ENCODE data around the gene TRIO.

Gene TRIO

DNA sequence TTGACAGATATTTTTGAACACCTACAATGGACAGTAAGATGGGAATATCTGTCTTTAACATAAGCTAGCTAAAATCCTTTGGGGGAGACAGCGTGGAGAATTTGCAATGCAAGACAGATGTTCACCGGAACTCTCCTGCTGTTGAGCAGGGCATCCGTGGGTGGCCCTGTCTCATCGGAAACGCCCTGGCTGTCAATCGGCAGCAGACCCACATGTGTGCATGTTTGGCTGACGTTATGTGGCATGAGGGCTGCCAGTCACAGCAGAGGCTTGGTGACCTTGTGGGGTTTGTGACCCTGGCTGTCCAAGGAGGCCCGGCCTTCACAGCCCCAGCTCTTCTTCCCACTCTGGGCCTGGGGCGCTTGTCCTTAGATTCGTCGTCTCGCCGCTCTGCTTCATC, 308.7 kb downstream of the TRIO start:
- H3K79me2 ChIP-seq (ENCODE audit: control insufficient read depth, low read length), result no peaks in the 10 kb centered on the region

DNA sequence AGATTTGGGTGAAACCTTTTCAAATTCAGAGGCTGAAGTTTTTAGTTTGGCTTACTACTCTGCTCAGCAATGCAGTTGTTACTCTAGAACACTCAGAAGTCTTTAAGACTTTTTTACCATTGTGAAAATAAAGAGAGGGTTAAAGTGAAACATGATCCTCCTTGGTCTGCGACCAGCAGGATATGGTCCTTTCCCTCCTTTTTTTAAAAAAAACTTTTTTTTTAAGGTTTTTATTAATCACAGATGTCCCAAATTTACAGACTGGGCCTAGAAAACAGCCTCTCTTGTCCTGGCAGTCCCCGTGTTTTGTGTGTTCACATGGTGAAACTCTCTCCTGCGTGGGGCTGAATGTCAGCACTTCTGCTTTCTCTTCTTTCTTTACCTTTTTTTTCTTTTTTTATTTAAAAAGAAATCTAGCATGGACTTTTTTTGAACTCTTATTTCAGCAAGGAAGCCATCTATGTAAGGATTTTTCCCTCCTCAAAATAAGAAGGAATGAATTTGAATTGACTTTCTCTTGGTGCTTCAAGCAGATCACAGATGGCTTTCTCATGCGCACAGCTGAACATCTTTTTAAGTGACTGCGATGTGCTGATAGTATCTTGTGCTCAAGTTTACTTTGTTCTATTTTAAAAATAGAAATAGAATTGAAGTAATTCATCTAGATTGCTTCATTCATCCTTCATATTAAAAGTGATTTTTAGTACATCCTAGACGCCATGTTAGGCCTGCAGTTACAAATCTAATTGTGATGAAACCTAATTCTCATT, 309.7 kb downstream of the TRIO start:
- Histone ChIP-seq H3K9me3 (ENCODE audit: control insufficient read depth, insufficient read depth, low read length) (peaks cover 8% of the 10 kb centered on the region; the same call in 1 of the 2 replicates), H3K4me2 (ENCODE audit: low read length) (no peak overlapping the region), H3K27ac (ENCODE audit: low read depth, low read length) (no peak overlapping the region), H3K9me2 (replicated peaks; ENCODE audit: control insufficient read depth, low read length) (no peaks in the 10 kb centered on the region), H3F3A (ENCODE audit: control insufficient read depth, insufficient read depth) (no peaks in the 10 kb centered on the region), H3K36me3 (ENCODE audit: control insufficient read depth, low read length) (0 out of 2 replicates have a peak, but pooled peaks cover 6% of the 10 kb centered on the region), H4K20me1 (ENCODE audit: control insufficient read depth, insufficient read depth, low read depth, low read length) (no peaks in the 10 kb centered on the region), H3K4me3 (ENCODE audit: low read length) (no peak overlapping the region), H3K4me1 (ENCODE audit: control insufficient read depth, low read length) (no peaks in the 10 kb centered on the region), H3K79me2 (ENCODE audit: control insufficient read depth, low read length) (no peaks in the 10 kb centered on the region), H3K27me3 (ENCODE audit: control insufficient read depth, low read length) (no peaks in the 10 kb centered on the region)
- TF ChIP-seq, protein P1, sequence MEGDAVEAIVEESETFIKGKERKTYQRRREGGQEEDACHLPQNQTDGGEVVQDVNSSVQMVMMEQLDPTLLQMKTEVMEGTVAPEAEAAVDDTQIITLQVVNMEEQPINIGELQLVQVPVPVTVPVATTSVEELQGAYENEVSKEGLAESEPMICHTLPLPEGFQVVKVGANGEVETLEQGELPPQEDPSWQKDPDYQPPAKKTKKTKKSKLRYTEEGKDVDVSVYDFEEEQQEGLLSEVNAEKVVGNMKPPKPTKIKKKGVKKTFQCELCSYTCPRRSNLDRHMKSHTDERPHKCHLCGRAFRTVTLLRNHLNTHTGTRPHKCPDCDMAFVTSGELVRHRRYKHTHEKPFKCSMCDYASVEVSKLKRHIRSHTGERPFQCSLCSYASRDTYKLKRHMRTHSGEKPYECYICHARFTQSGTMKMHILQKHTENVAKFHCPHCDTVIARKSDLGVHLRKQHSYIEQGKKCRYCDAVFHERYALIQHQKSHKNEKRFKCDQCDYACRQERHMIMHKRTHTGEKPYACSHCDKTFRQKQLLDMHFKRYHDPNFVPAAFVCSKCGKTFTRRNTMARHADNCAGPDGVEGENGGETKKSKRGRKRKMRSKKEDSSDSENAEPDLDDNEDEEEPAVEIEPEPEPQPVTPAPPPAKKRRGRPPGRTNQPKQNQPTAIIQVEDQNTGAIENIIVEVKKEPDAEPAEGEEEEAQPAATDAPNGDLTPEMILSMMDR (IDR thresholded peaks at IDR 0.05; ENCODE audit: low read depth, low read length, poor library complexity, severe bottlenecking), result no peak
- no peak for TF ChIP-seq EZH2phosphoT487 (IDR thresholded peaks at IDR 0.05; ENCODE audit: borderline replicate concordance, low read length)

More for the DNA sequence above, 308.7 kb downstream of the TRIO start:
- Histone ChIP-seq H3K27ac (ENCODE audit: low read depth, low read length) (no peak overlapping the region), H3K4me1 (ENCODE audit: control insufficient read depth, low read length) (no peaks in the 10 kb centered on the region), H3K4me3 (ENCODE audit: low read length) (no peak overlapping the region), H3F3A (ENCODE audit: control insufficient read depth, insufficient read depth) (no peaks in the 10 kb centered on the region), H3K4me2 (ENCODE audit: low read length) (no peak overlapping the region), H3K27me3 (ENCODE audit: control insufficient read depth, low read length) (no peaks in the 10 kb centered on the region), H3K36me3 (ENCODE audit: control insufficient read depth, low read length) (0 out of 2 replicates have a peak, but pooled peaks cover 6% of the 10 kb centered on the region), H3K9me3 (ENCODE audit: control insufficient read depth, insufficient read depth, low read length) (peaks cover 8% of the 10 kb centered on the region; the same call in 1 of the 2 replicates), H3K9me2 (replicated peaks; ENCODE audit: control insufficient read depth, low read length) (no peaks in the 10 kb centered on the region), H4K20me1 (ENCODE audit: control insufficient read depth, insufficient read depth, low read depth, low read length) (no peaks in the 10 kb centered on the region)
- TF ChIP-seq EZH2phosphoT487 (IDR thresholded peaks at IDR 0.05; ENCODE audit: borderline replicate concordance, low read length), result no peak
- TF ChIP-seq, protein P1 (IDR thresholded peaks at IDR 0.05; ENCODE audit: low read depth, low read length, poor library complexity, severe bottlenecking), result no peak

DNA sequence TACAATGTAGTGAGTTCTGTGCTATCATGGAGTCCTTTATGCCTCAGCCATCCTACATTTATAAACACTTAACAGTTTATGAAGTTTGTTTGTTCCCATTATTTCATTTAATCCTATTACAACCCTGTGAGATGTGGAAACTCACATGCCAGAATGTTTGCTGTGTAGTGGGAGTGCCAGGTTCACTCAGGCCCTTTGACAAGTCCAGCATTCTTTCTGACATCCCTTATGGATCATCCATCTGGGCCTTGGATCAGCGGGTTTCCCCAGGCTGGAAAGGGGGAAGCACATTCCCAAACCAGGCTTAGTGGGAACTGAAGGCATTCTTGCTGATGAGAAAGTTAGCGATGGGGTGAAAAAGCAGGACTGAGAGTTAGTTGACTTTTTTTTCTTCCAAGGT, 310.3 kb downstream of the TRIO start:
- Histone ChIP-seq H3K9me2 (replicated peaks; ENCODE audit: control insufficient read depth, low read length) (no peaks in the 10 kb centered on the region), H4K20me1 (ENCODE audit: control insufficient read depth, insufficient read depth, low read depth, low read length) (no peaks in the 10 kb centered on the region), H3K4me1 (ENCODE audit: control insufficient read depth, low read length) (no peaks in the 10 kb centered on the region), H3K4me3 (ENCODE audit: low read length) (no peak overlapping the region), H3K27ac (ENCODE audit: low read depth, low read length) (no peak overlapping the region), H3K9me3 (ENCODE audit: control insufficient read depth, insufficient read depth, low read length) (peaks cover 8% of the 10 kb centered on the region; the same call in 1 of the 2 replicates), H3K4me2 (ENCODE audit: low read length) (no peak overlapping the region), H3K27me3 (ENCODE audit: control insufficient read depth, low read length) (no peaks in the 10 kb centered on the region), H3F3A (ENCODE audit: control insufficient read depth, insufficient read depth) (no peaks in the 10 kb centered on the region), H3K36me3 (ENCODE audit: control insufficient read depth, low read length) (0 out of 2 replicates have a peak, but pooled peaks cover 6% of the 10 kb centered on the region), H3K79me2 (ENCODE audit: control insufficient read depth, low read length) (no peaks in the 10 kb centered on the region)
- TF ChIP-seq, protein P1 (IDR thresholded peaks at IDR 0.05; ENCODE audit: low read depth, low read length, poor library complexity, severe bottlenecking), result no peak
- TF ChIP-seq EZH2phosphoT487 (IDR thresholded peaks at IDR 0.05; ENCODE audit: borderline replicate concordance, low read length), result no peak
